Measurements from ENCODE around the gene CPSF7. TPM values are rescaled to one million over a fixed set of nuclear protein-coding genes. Genes with fewer than 3 reads are reported as not detected.
"Not testable (repeated sequence)": the region's sequence is repeated elsewhere in the genome, so short reads cannot be mapped to it uniquely, and the experiment has no call there.

The CPSF7 gene
- total and polyA plus RNA-seq, 2 donors, result 25.4 to 76.3 TPM

- not testable (repeated sequence) for DNase-seq (ENCODE audit: low read depth in 6 of 9, low spot score in 9 of 9)
These were observed 45.9 kb downstream of the CPSF7 start for GRCh38 chr11:61383859-61384258.

GRCh38 chr11:61380884-61381283 lies 48.9 kb downstream of the CPSF7 start:
- Histone ChIP-seq H3K4me1 (ENCODE audit: control insufficient read depth in 2 of 2, insufficient read depth in 2 of 2, low read length in 2 of 2) (no peaks in the 10 kb centered on the region), H3K9me3 (ENCODE audit: control insufficient read depth in 2 of 2, insufficient read depth in 1 of 2, low read length in 1 of 2) (no peaks in the 10 kb centered on the region), H3K27me3 (ENCODE audit: control insufficient read depth in 2 of 2, insufficient read depth in 1 of 2, low read length in 1 of 2) (no peaks in the 10 kb centered on the region), H3K36me3 (ENCODE audit: control insufficient read depth in 2 of 2, insufficient read depth in 2 of 2, low read length in 1 of 2) (peaks cover 0 to 1% of the 10 kb centered on the region in 2 donors), H3K4me3 (ENCODE audit: low read length in 2 of 2) (no peak overlapping the region), H3K27ac (ENCODE audit: low read depth in 1 of 2, low read length in 1 of 2) (no peak overlapping the region)
- no peak for DNase-seq (ENCODE audit: low read depth in 6 of 9, low spot score in 9 of 9)
- 98% methylated on average over 9 of the region's 9 CpGs for WGBS

More at GRCh38 chr11:61383859-61384258, 45.9 kb downstream of the CPSF7 start:
- not testable (repeated sequence) for H3K27ac ChIP-seq (ENCODE audit: low read depth in 1 of 2, low read length in 1 of 2); H3K4me3 ChIP-seq (ENCODE audit: low read length in 2 of 2); H3K27me3 ChIP-seq (ENCODE audit: control insufficient read depth in 2 of 2, insufficient read depth in 1 of 2, low read length in 1 of 2); H3K9me3 ChIP-seq (ENCODE audit: control insufficient read depth in 2 of 2, insufficient read depth in 1 of 2, low read length in 1 of 2); H3K36me3 ChIP-seq (ENCODE audit: control insufficient read depth in 2 of 2, insufficient read depth in 2 of 2, low read length in 1 of 2); H3K4me1 ChIP-seq (ENCODE audit: control insufficient read depth in 2 of 2, insufficient read depth in 2 of 2, low read length in 2 of 2)
- over 99% methylated on average over 5 of the region's 5 CpGs for WGBS

GRCh38 chr11:61378713-61379313 lies 51.0 kb downstream of the CPSF7 start:
- H3K4me1 ChIP-seq (ENCODE audit: control insufficient read depth in 2 of 2, insufficient read depth in 2 of 2, low read length in 2 of 2), result no peaks in the 10 kb centered on the region
- H3K36me3 ChIP-seq (ENCODE audit: control insufficient read depth in 2 of 2, insufficient read depth in 2 of 2, low read length in 1 of 2), result peaks cover 5 to 6% of the 10 kb centered on the region in 2 donors
- no peak for DNase-seq (ENCODE audit: low read depth in 6 of 9, low spot score in 9 of 9)
- no peak overlapping the region for H3K4me3 ChIP-seq (ENCODE audit: low read length in 2 of 2)
- H3K27me3 ChIP-seq (ENCODE audit: control insufficient read depth in 2 of 2, insufficient read depth in 1 of 2, low read length in 1 of 2), result no peaks in the 10 kb centered on the region
- no peak overlapping the region for H3K27ac ChIP-seq (ENCODE audit: low read depth in 1 of 2, low read length in 1 of 2)
- WGBS, result 96% methylated on average over 5 of the region's 5 CpGs
- peaks cover 0 to 9% of the 10 kb centered on the region in 2 donors for H3K9me3 ChIP-seq (ENCODE audit: control insufficient read depth in 2 of 2, insufficient read depth in 1 of 2, low read length in 1 of 2)

- peaks cover 7 to 9% of the 10 kb centered on the region in 2 donors for H3K36me3 ChIP-seq (ENCODE audit: control insufficient read depth in 2 of 2, insufficient read depth in 2 of 2, low read length in 1 of 2)
- no peaks in the 10 kb centered on the region for H3K4me1 ChIP-seq (ENCODE audit: control insufficient read depth in 2 of 2, insufficient read depth in 2 of 2, low read length in 2 of 2)
- no peak for DNase-seq (ENCODE audit: low read depth in 6 of 9, low spot score in 9 of 9)
- peaks cover 0 to 10% of the 10 kb centered on the region in 2 donors for H3K9me3 ChIP-seq (ENCODE audit: control insufficient read depth in 2 of 2, insufficient read depth in 1 of 2, low read length in 1 of 2)
- H3K27ac ChIP-seq (ENCODE audit: low read depth in 1 of 2, low read length in 1 of 2), result peak overlapping the region in 1 of 2 donors; percentile 18
- no peaks in the 10 kb centered on the region for H3K27me3 ChIP-seq (ENCODE audit: control insufficient read depth in 2 of 2, insufficient read depth in 1 of 2, low read length in 1 of 2)
- H3K4me3 ChIP-seq (ENCODE audit: low read length in 2 of 2), result no peak overlapping the region
- WGBS, result 96% methylated on average over 6 of the region's 6 CpGs
These were observed 52.2 kb downstream of the CPSF7 start for GRCh38 chr11:61377461-61378160.

GRCh38 chr11:61375761-61376108 lies 54.0 kb downstream of the CPSF7 start:
- H3K27me3 ChIP-seq (ENCODE audit: control insufficient read depth in 2 of 2, insufficient read depth in 1 of 2, low read length in 1 of 2), result no peaks in the 10 kb centered on the region
- no peaks in the 10 kb centered on the region for H3K4me1 ChIP-seq (ENCODE audit: control insufficient read depth in 2 of 2, insufficient read depth in 2 of 2, low read length in 2 of 2)
- peaks cover 0 to 10% of the 10 kb centered on the region in 2 donors for H3K9me3 ChIP-seq (ENCODE audit: control insufficient read depth in 2 of 2, insufficient read depth in 1 of 2, low read length in 1 of 2)
- WGBS, result 92% methylated on average over 6 of the region's 6 CpGs
- peaks cover 10 to 12% of the 10 kb centered on the region in 2 donors for H3K36me3 ChIP-seq (ENCODE audit: control insufficient read depth in 2 of 2, insufficient read depth in 2 of 2, low read length in 1 of 2)
- no peak overlapping the region for H3K4me3 ChIP-seq (ENCODE audit: low read length in 2 of 2)
- no peak for DNase-seq (ENCODE audit: low read depth in 6 of 9, low spot score in 9 of 9)
- peak overlapping the region in 1 of 2 donors; percentile 60 for H3K27ac ChIP-seq (ENCODE audit: low read depth in 1 of 2, low read length in 1 of 2)

GRCh38 chr11:61372659-61373420 lies 56.9 kb downstream of the CPSF7 start:
- Histone ChIP-seq H3K36me3 (ENCODE audit: control insufficient read depth in 2 of 2, insufficient read depth in 2 of 2, low read length in 1 of 2) (peaks cover 31 to 41% of the 10 kb centered on the region in 2 donors), H3K9me3 (ENCODE audit: control insufficient read depth in 2 of 2, insufficient read depth in 1 of 2, low read length in 1 of 2) (peaks cover 0 to 10% of the 10 kb centered on the region in 2 donors), H3K4me3 (ENCODE audit: low read length in 2 of 2) (no peak overlapping the region), H3K4me1 (ENCODE audit: control insufficient read depth in 2 of 2, insufficient read depth in 2 of 2, low read length in 2 of 2) (peaks cover 0 to 6% of the 10 kb centered on the region in 2 donors), H3K27me3 (ENCODE audit: control insufficient read depth in 2 of 2, insufficient read depth in 1 of 2, low read length in 1 of 2) (no peaks in the 10 kb centered on the region), H3K27ac (ENCODE audit: low read depth in 1 of 2, low read length in 1 of 2) (no peak overlapping the region)
- 96% methylated on average over 8 of the region's 8 CpGs for WGBS
- no peak for DNase-seq (ENCODE audit: low read depth in 6 of 9, low spot score in 9 of 9)

- WGBS, result 89% methylated on average over 8 of the region's 8 CpGs
These were observed 59.3 kb downstream of the CPSF7 start for GRCh38 chr11:61370349-61371005.

GRCh38 chr11:61369372-61370348 lies 60.1 kb downstream of the CPSF7 start:
- 93% methylated on average over 9 of the region's 9 CpGs for WGBS
- Histone ChIP-seq H3K27ac (ENCODE audit: low read depth in 1 of 2, low read length in 1 of 2) (peak overlapping the region; percentile 48 to 60), H3K36me3 (ENCODE audit: control insufficient read depth in 2 of 2, insufficient read depth in 2 of 2, low read length in 1 of 2) (peaks cover 50 to 64% of the 10 kb centered on the region in 2 donors)

More at GRCh38 chr11:61370349-61371005, 59.3 kb downstream of the CPSF7 start:
- H3K36me3 ChIP-seq (ENCODE audit: control insufficient read depth in 2 of 2, insufficient read depth in 2 of 2, low read length in 1 of 2), result peaks cover 48 to 64% of the 10 kb centered on the region in 2 donors
- H3K4me3 ChIP-seq (ENCODE audit: low read length in 2 of 2), result no peak overlapping the region
- H3K27ac ChIP-seq (ENCODE audit: low read depth in 1 of 2, low read length in 1 of 2), result peak overlapping the region; percentile 48 to 60
- H3K4me1 ChIP-seq (ENCODE audit: control insufficient read depth in 2 of 2, insufficient read depth in 2 of 2, low read length in 2 of 2), result peaks cover 0 to 6% of the 10 kb centered on the region in 2 donors
- peaks cover 0 to 10% of the 10 kb centered on the region in 2 donors for H3K9me3 ChIP-seq (ENCODE audit: control insufficient read depth in 2 of 2, insufficient read depth in 1 of 2, low read length in 1 of 2)
- H3K27me3 ChIP-seq (ENCODE audit: control insufficient read depth in 2 of 2, insufficient read depth in 1 of 2, low read length in 1 of 2), result no peaks in the 10 kb centered on the region
- DNase-seq (ENCODE audit: low read depth in 6 of 9, low spot score in 9 of 9), result no peak

More at GRCh38 chr11:61369372-61370348, 60.1 kb downstream of the CPSF7 start:
- Histone ChIP-seq H3K27me3 (ENCODE audit: control insufficient read depth in 2 of 2, insufficient read depth in 1 of 2, low read length in 1 of 2) (no peaks in the 10 kb centered on the region), H3K4me1 (ENCODE audit: control insufficient read depth in 2 of 2, insufficient read depth in 2 of 2, low read length in 2 of 2) (peaks cover 0 to 6% of the 10 kb centered on the region in 2 donors), H3K4me3 (ENCODE audit: low read length in 2 of 2) (no peak overlapping the region), H3K9me3 (ENCODE audit: control insufficient read depth in 2 of 2, insufficient read depth in 1 of 2, low read length in 1 of 2) (peaks cover 0 to 9% of the 10 kb centered on the region in 2 donors)
- no peak for DNase-seq (ENCODE audit: low read depth in 6 of 9, low spot score in 9 of 9)
